ENCODE results near the gene TMEM121B.

TMEM121B gene

DNA sequence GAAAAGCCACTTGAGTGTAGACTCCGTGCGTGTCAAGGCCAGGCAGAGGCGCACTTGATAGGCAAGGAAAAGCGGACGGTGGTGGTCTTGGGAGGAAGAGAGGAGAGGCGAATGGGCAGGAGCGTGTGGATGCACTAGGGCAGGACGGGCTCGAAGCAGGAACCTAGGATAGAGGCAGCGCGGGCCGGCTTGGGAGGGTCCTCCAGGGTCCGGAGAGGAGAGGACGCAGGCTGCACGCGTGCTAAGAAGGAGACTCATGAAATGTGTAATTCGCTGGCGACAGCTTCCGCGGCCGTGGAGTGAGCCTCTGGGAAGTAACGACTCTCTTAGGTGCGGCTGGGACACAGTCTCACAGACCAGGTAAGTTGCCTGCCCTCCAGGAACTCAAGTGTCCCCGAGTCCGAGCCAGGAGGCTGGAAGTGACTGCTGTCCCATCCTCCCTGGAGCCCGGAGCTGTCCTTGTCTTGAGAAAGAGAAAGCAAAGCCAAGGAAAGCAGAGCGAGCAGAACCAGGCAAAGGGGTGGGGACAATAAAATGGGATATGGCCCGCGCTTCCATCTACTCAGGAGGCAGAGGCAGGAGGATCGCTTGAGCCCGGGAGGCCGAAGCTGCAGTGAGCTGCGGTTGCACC lies 37.2 kb downstream of the TMEM121B start:
- Histone ChIP-seq H3K36me3 (ENCODE audit: insufficient read depth, low read length) (no peaks in the 10 kb centered on the region), H3K4me2 (ENCODE audit: low read depth, low read length, poor library complexity, severe bottlenecking) (peak overlapping the region; percentile 90), H3K9me2 (replicated peaks; ENCODE audit: low read depth, low read length) (no peaks in the 10 kb centered on the region), H3K9me3 (ENCODE audit: insufficient read depth, low read depth, low read length) (no peaks in the 10 kb centered on the region), H3K27me3 (ENCODE audit: insufficient read depth, low read length, poor library complexity, severe bottlenecking) (no peaks in the 10 kb centered on the region), H3K4me3 (ENCODE audit: low read length, poor library complexity, severe bottlenecking) (peak overlapping the region; percentile 86), H3F3A (ENCODE audit: low read depth) (no peaks in the 10 kb centered on the region), H4K20me1 (ENCODE audit: insufficient read depth, low read length, poor library complexity, severe bottlenecking) (peaks cover 19% of the 10 kb centered on the region), H3K9ac (ENCODE audit: low read depth, low read length, poor library complexity, severe bottlenecking) (peak overlapping the region; percentile 79), H3K4me1 (ENCODE audit: insufficient read depth, low read length, poor library complexity, severe bottlenecking) (peaks cover 31% of the 10 kb centered on the region), H3K79me2 (ENCODE audit: insufficient read depth, low read length) (peaks cover 34% of the 10 kb centered on the region), H2AFZ (ENCODE audit: low read length) (peak overlapping the region; percentile 94; the same call in 1 of the 2 replicates)
- TF ChIP-seq, protein P1, sequence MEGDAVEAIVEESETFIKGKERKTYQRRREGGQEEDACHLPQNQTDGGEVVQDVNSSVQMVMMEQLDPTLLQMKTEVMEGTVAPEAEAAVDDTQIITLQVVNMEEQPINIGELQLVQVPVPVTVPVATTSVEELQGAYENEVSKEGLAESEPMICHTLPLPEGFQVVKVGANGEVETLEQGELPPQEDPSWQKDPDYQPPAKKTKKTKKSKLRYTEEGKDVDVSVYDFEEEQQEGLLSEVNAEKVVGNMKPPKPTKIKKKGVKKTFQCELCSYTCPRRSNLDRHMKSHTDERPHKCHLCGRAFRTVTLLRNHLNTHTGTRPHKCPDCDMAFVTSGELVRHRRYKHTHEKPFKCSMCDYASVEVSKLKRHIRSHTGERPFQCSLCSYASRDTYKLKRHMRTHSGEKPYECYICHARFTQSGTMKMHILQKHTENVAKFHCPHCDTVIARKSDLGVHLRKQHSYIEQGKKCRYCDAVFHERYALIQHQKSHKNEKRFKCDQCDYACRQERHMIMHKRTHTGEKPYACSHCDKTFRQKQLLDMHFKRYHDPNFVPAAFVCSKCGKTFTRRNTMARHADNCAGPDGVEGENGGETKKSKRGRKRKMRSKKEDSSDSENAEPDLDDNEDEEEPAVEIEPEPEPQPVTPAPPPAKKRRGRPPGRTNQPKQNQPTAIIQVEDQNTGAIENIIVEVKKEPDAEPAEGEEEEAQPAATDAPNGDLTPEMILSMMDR (conservative IDR thresholded peaks at IDR 0.05; ENCODE audit: low read length), result no peak
- TF ChIP-seq EZH2phosphoT487 (IDR thresholded peaks at IDR 0.05; ENCODE audit: borderline replicate concordance), result no peak

DNA sequence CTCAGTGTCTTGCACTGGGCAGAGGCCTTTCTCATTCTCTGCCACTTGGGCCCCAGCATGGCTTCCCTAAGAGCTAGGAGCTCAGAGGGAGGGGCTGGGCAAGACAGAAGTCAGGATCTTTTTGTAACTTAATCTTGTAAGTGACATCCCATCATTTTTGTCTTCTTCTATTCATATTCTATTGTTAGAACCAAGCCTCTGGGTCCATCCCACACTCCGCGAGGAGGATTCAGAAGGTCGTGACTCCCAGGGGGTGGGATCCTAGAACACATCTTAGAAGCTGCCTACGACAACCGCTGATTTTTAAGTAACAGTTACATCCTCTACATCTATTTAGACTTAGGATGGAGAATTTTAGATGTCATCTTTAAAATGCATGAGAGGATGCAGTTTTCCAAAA lies 37.9 kb downstream of the TMEM121B start:
- H3K9ac ChIP-seq (ENCODE audit: low read depth, low read length, poor library complexity, severe bottlenecking), result no peak overlapping the region
- no peak overlapping the region for H2AFZ ChIP-seq (ENCODE audit: low read length)
- H3K4me3 ChIP-seq (ENCODE audit: low read length, poor library complexity, severe bottlenecking), result no peak overlapping the region
- H3K4me2 ChIP-seq (ENCODE audit: low read depth, low read length, poor library complexity, severe bottlenecking), result no peak overlapping the region
- no peak for TF ChIP-seq EZH2phosphoT487 (IDR thresholded peaks at IDR 0.05; ENCODE audit: borderline replicate concordance)
- TF ChIP-seq, protein P1 (conservative IDR thresholded peaks at IDR 0.05; ENCODE audit: low read length), result no peak
- no peaks in the 10 kb centered on the region for H3K36me3 ChIP-seq (ENCODE audit: insufficient read depth, low read length)
- no peaks in the 10 kb centered on the region for H3K27me3 ChIP-seq (ENCODE audit: insufficient read depth, low read length, poor library complexity, severe bottlenecking)
- H3K9me2 ChIP-seq (replicated peaks; ENCODE audit: low read depth, low read length), result no peaks in the 10 kb centered on the region
- peaks cover 17% of the 10 kb centered on the region for H4K20me1 ChIP-seq (ENCODE audit: insufficient read depth, low read length, poor library complexity, severe bottlenecking)
- H3K79me2 ChIP-seq (ENCODE audit: insufficient read depth, low read length), result peaks cover 27% of the 10 kb centered on the region
- peaks cover 27% of the 10 kb centered on the region for H3K4me1 ChIP-seq (ENCODE audit: insufficient read depth, low read length, poor library complexity, severe bottlenecking)
- no peaks in the 10 kb centered on the region for H3K9me3 ChIP-seq (ENCODE audit: insufficient read depth, low read depth, low read length)
- no peaks in the 10 kb centered on the region for H3F3A ChIP-seq (ENCODE audit: low read depth)

DNA sequence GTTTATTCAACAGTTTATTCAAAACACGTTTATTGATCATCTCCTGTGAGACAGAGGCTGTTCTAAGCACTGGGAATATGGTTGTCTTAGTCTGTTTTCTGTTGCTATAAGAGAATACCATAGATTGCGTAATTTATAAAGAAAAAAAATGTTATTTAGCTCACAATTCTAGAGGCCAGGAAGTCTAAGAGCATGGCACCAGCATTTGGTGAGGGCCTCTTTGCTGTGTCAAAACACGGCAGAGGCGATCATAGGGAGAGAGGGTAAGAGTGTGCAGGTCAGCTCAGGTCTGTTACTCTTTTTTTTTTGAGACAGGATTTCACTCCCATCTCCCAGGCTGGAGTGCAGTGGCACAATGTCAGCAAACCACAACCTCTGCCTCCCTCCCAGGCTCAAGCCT lies 41.6 kb downstream of the TMEM121B start:
- no peaks in the 10 kb centered on the region for H3K36me3 ChIP-seq (ENCODE audit: insufficient read depth, low read length)
- no peaks in the 10 kb centered on the region for H3K9me2 ChIP-seq (replicated peaks; ENCODE audit: low read depth, low read length)
- no peaks in the 10 kb centered on the region for H3F3A ChIP-seq (ENCODE audit: low read depth)
- no peak for TF ChIP-seq EZH2phosphoT487 (IDR thresholded peaks at IDR 0.05; ENCODE audit: borderline replicate concordance)
- TF ChIP-seq, protein P1 (conservative IDR thresholded peaks at IDR 0.05; ENCODE audit: low read length), result no peak
- H3K79me2 ChIP-seq (ENCODE audit: insufficient read depth, low read length), result no peaks in the 10 kb centered on the region
- H3K4me2 ChIP-seq (ENCODE audit: low read depth, low read length, poor library complexity, severe bottlenecking), result no peak overlapping the region
- H2AFZ ChIP-seq (ENCODE audit: low read length), result no peak overlapping the region
- H3K4me3 ChIP-seq (ENCODE audit: low read length, poor library complexity, severe bottlenecking), result no peak overlapping the region
- no peaks in the 10 kb centered on the region for H3K9me3 ChIP-seq (ENCODE audit: insufficient read depth, low read depth, low read length)
- H3K4me1 ChIP-seq (ENCODE audit: insufficient read depth, low read length, poor library complexity, severe bottlenecking), result peaks cover 11% of the 10 kb centered on the region
- no peak overlapping the region for H3K9ac ChIP-seq (ENCODE audit: low read depth, low read length, poor library complexity, severe bottlenecking)
- no peaks in the 10 kb centered on the region for H3K27me3 ChIP-seq (ENCODE audit: insufficient read depth, low read length, poor library complexity, severe bottlenecking)
- H4K20me1 ChIP-seq (ENCODE audit: insufficient read depth, low read length, poor library complexity, severe bottlenecking), result no peaks in the 10 kb centered on the region
